H9 (cell line): ENCODE data around the gene COPS8. TPM values are rescaled to one million over a fixed set of nuclear protein-coding genes. Genes with fewer than 3 reads are reported as not detected.

Experiments used
- DNase-seq: peaks from one replicate; pipeline ENCODE4 v3.0.0-alpha.2; 2017
- H2AFZ ChIP-seq: one replicate; pipeline ENCODE4 v1.6.1; 2013; ENCODE audit warnings: mild to moderate bottlenecking, low read length, control low read depth, moderate library complexity
- H2AK5ac ChIP-seq: 2 replicates; pipeline ENCODE4 v1.6.1; 2013; ENCODE audit warnings: low read length, control low read depth, mixed read lengths; ENCODE audit not compliant: insufficient read length
- H2BK120ac ChIP-seq: one replicate; pipeline ENCODE4 v1.6.1; 2013; ENCODE audit warnings: low read depth, mild to moderate bottlenecking, low read length, control low read depth, inconsistent platforms; ENCODE audit not compliant: poor library complexity, severe bottlenecking
- H2BK12ac ChIP-seq: 2 replicates; pipeline ENCODE4 v1.6.1; 2013; ENCODE audit warnings: low read length, control low read depth, mixed read lengths, low read depth; ENCODE audit not compliant: insufficient read length
- H2BK15ac ChIP-seq: 2 replicates; pipeline ENCODE4 v1.6.1; 2013; ENCODE audit warnings: low read depth, low read length, control low read depth
- H2BK20ac ChIP-seq: one replicate; pipeline ENCODE4 v1.6.1; 2013; ENCODE audit warnings: low read depth, mild to moderate bottlenecking, low read length, control low read depth, inconsistent platforms; ENCODE audit not compliant: poor library complexity, severe bottlenecking
- H2BK5ac ChIP-seq: 2 replicates; pipeline ENCODE4 v1.6.1; 2013; ENCODE audit warnings: low read length, control low read depth, mixed read lengths; ENCODE audit not compliant: insufficient read length
- H3K14ac ChIP-seq: 2 replicates; pipeline ENCODE4 v1.6.1; 2013; ENCODE audit warnings: low read length, control low read depth; ENCODE audit not compliant: insufficient read depth
- H3K18ac ChIP-seq: 2 replicates; pipeline ENCODE4 v1.6.1; 2013; ENCODE audit warnings: low read depth, mild to moderate bottlenecking, mixed read lengths, low read length, control low read depth; ENCODE audit not compliant: insufficient read length
- H3K23ac ChIP-seq: 2 replicates; pipeline ENCODE4 v1.6.1; 2013; ENCODE audit warnings: low read length, control low read depth, mixed read lengths, low read depth; ENCODE audit not compliant: insufficient read length
- H3K23me2 ChIP-seq: 2 replicates; pipeline ENCODE4 v1.6.1; 2013; ENCODE audit warnings: low read depth, mild to moderate bottlenecking, mixed read lengths, low read length, control low read depth; ENCODE audit not compliant: insufficient read length, poor library complexity, severe bottlenecking
- H3K27ac ChIP-seq: 2 replicates; pipeline ENCODE4 v1.5.1; 2013; ENCODE audit warnings: low read length, control low read depth, mixed read lengths, low read depth; ENCODE audit not compliant: insufficient read length
- H3K27me3 ChIP-seq: 2 replicates; pipeline ENCODE4 v1.6.1; 2013; ENCODE audit warnings: low read length, control low read depth, inconsistent platforms; ENCODE audit not compliant: insufficient read depth
- H3K4ac ChIP-seq: 2 replicates; pipeline ENCODE4 v1.6.1; 2013; ENCODE audit warnings: low read depth, mild to moderate bottlenecking, control low read depth, inconsistent platforms, low read length, moderate library complexity
- H3K4me1 ChIP-seq: 2 replicates; pipeline ENCODE4 v1.6.1; 2013; ENCODE audit warnings: low read length, control low read depth, inconsistent platforms; ENCODE audit not compliant: insufficient read depth
- H3K4me2 ChIP-seq: 2 replicates; pipeline ENCODE4 v1.6.1; 2013; ENCODE audit warnings: low read length, control low read depth, mixed read lengths; ENCODE audit not compliant: insufficient read length, insufficient read depth
- H3K56ac ChIP-seq: 2 replicates; pipeline ENCODE4 v1.6.1; 2013; ENCODE audit warnings: low read depth, mild to moderate bottlenecking, mixed read lengths, low read length, control low read depth; ENCODE audit not compliant: insufficient read length
- H3K79me1 ChIP-seq: 2 replicates; pipeline ENCODE4 v1.6.1; 2013; ENCODE audit warnings: low read depth, mild to moderate bottlenecking, moderate library complexity, low read length, control low read depth, inconsistent platforms; ENCODE audit not compliant: insufficient read depth, poor library complexity, severe bottlenecking
- H3K79me2 ChIP-seq: 2 replicates; pipeline ENCODE4 v1.6.1; 2013; ENCODE audit warnings: low read length, control low read depth, inconsistent platforms; ENCODE audit not compliant: insufficient read depth
- H3K9ac ChIP-seq: 2 replicates; pipeline ENCODE4 v1.6.1; 2013; ENCODE audit warnings: low read length, control low read depth, mixed read lengths; ENCODE audit not compliant: insufficient read length; ENCODE audit errors: extremely low read depth
- H3K9me3 ChIP-seq: one replicate; pipeline ENCODE4 v1.6.1; 2013; ENCODE audit warnings: low read depth, low read length, inconsistent platforms; ENCODE audit not compliant: control insufficient read depth
- H3T11ph ChIP-seq: one replicate; pipeline ENCODE4 v1.6.1; 2013; ENCODE audit warnings: mild to moderate bottlenecking, low read length, control low read depth, inconsistent platforms
- H4K20me1 ChIP-seq: one replicate; pipeline ENCODE4 v1.6.1; 2013; ENCODE audit not compliant: control insufficient read depth, insufficient read length, insufficient read depth
- H4K5ac ChIP-seq: 2 replicates; pipeline ENCODE4 v1.6.1; 2013; ENCODE audit warnings: low read depth, mild to moderate bottlenecking, mixed read lengths, low read length, control low read depth; ENCODE audit not compliant: insufficient read length
- H4K8ac ChIP-seq: replicated peaks from 2 replicates; pipeline ENCODE4 v1.6.1; 2013; ENCODE audit warnings: low read length, control low read depth, mixed read lengths, low read depth; ENCODE audit not compliant: insufficient read length
- H4K91ac ChIP-seq: 2 replicates; pipeline ENCODE4 v1.6.1; 2013; ENCODE audit warnings: low read depth, mild to moderate bottlenecking, moderate library complexity, mixed read lengths, low read length, control low read depth; ENCODE audit not compliant: insufficient read length
- H3K27ac Mint-ChIP-seq, 3 experiments: 2 replicates in 2 of 3; 3 replicates in 1 of 3; pipeline ENCODE4 v1.8.0; 2020 to 2021; ENCODE audit warnings: mixed read lengths in 3 of 3, mild to moderate bottlenecking in 1 of 3, moderate library complexity in 1 of 3
- H3K27me3 Mint-ChIP-seq: 2 replicates; pipeline ENCODE4 v1.8.0; 2021; ENCODE audit warnings: low read depth, mild to moderate bottlenecking, moderate library complexity, mixed read lengths
- H3K36me3 Mint-ChIP-seq, 3 experiments: 2 replicates in 2 of 3; 3 replicates in 1 of 3; pipeline ENCODE4 v1.8.0; 2020 to 2021; ENCODE audit warnings: low read depth in 3 of 3, mixed read lengths in 3 of 3; ENCODE audit not compliant: insufficient read depth in 1 of 3
- H3K4me1 Mint-ChIP-seq, 2 experiments: 2 replicates each; pipeline ENCODE4 v1.8.0; 2020; ENCODE audit warnings: mixed read lengths in 2 of 2
- H3K4me3 Mint-ChIP-seq, 2 experiments: 2 replicates in 1 of 2; 3 replicates in 1 of 2; pipeline ENCODE4 v1.8.0; 2020 to 2021; ENCODE audit warnings: mild to moderate bottlenecking in 2 of 2, mixed read lengths in 2 of 2, moderate library complexity in 1 of 2
- H3K9me3 Mint-ChIP-seq, 2 experiments: 2 replicates in 1 of 2; 3 replicates in 1 of 2; pipeline ENCODE4 v1.8.0; 2020; ENCODE audit warnings: mild to moderate bottlenecking in 2 of 2, mixed read lengths in 2 of 2, moderate library complexity in 1 of 2
- CTCF ChIP-seq: fragments of 200-600 bp; sonication (generic); conservative IDR thresholded peaks from 3 replicates; pipeline ENCODE4 v1.8.0; 2021; ENCODE audit warnings: antibody characterized with exemption, mild to moderate bottlenecking
- total RNA-seq: library from RNA; stranded (reverse); gene quantifications from 2 replicates; pipeline ENCODE4 v1.2.1, GENCODE V29; 2021

COPS8 gene
- total RNA-seq, 1 experiment from 2014 or later: 65.2 TPM

- no peaks in the 10 kb centered on the region for H3K79me2 ChIP-seq
- H4K8ac ChIP-seq: no peak overlapping the region
- no peak overlapping the region for H3T11ph ChIP-seq
- no peak overlapping the region for H3K4me2 ChIP-seq
- H3K4me1 ChIP-seq: no peaks in the 10 kb centered on the region
- H2BK12ac ChIP-seq: no peak overlapping the region
- H4K20me1 ChIP-seq: no peaks in the 10 kb centered on the region
- H3K36me3 Mint-ChIP-seq: peaks cover 4 to 16% (median 7%) of the 10 kb centered on the region in 3 experiments; a peak in 5 of 7 replicates
- H3K27me3 Mint-ChIP-seq: peaks cover 5% of the 10 kb centered on the region
- no peak overlapping the region for H3K18ac ChIP-seq
- H2AFZ ChIP-seq: no peak overlapping the region
- no peaks in the 10 kb centered on the region for H3K9me3 ChIP-seq
- no peaks in the 10 kb centered on the region for H3K23me2 ChIP-seq
- H4K91ac ChIP-seq: no peak overlapping the region
- no peak overlapping the region for H3K27ac ChIP-seq
- H2BK120ac ChIP-seq: no peak overlapping the region
- H3K79me1 ChIP-seq: no peaks in the 10 kb centered on the region
- H3K4me1 Mint-ChIP-seq: no peaks in the 10 kb centered on the region
- H3K23ac ChIP-seq: no peak overlapping the region
- DNase-seq: no peak
- H3K4me3 Mint-ChIP-seq: no peak overlapping the region
- peaks cover 29 to 32% of the 10 kb centered on the region in 2 experiments for H3K9me3 Mint-ChIP-seq
- H2BK15ac ChIP-seq: no peak overlapping the region
- H3K14ac ChIP-seq: no peak overlapping the region
- H3K27ac Mint-ChIP-seq: no peak overlapping the region
- H3K4ac ChIP-seq: no peak overlapping the region
- TF ChIP-seq CTCF: no peak
- H2BK5ac ChIP-seq: no peak overlapping the region
- no peak overlapping the region for H2AK5ac ChIP-seq
- H3K9ac ChIP-seq: no peak overlapping the region
- no peak overlapping the region for H3K56ac ChIP-seq
- H4K5ac ChIP-seq: no peak overlapping the region
- H3K27me3 ChIP-seq: no peaks in the 10 kb centered on the region
- no peak overlapping the region for H2BK20ac ChIP-seq
Observed at GRCh38 chr2:237147317-237147716, 61.6 kb downstream of the COPS8 start.
